Activated CD4-positive, CD25-positive, alpha-beta regulatory T cell treated with anti-CD3 and anti-CD28 coated beads, Interleukin-2, amount 50 U/mL, for 16 hours (primary cell): ENCODE measurements around the gene MOB3B.

Source experiments
- DNase-seq: peaks from one replicate; pipeline ENCODE4 v3.0.0-alpha.2; 2020; ENCODE audit warnings: low read depth, low spot score

Gene MOB3B

DNA sequence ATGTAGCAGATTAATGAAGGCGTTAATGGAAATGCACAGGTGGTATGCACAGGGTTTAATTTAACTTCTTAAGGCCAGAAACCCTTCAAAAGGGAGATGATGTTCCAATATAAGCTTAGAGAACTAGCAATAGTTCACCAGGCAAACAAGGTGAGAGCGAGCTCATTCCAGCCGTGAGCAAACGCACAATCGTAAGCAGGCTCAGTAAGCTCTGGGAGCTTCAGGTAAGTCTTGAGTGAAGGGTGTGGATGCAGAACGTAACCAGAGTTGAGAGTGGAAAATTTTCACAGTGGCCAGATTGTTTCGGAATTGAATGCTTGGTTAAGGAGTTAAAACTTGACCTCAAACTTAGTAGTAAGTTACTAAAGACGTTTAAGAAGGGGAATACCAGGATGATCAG lies 238.3 kb downstream of the MOB3B start:
- no peak for DNase-seq

DNA sequence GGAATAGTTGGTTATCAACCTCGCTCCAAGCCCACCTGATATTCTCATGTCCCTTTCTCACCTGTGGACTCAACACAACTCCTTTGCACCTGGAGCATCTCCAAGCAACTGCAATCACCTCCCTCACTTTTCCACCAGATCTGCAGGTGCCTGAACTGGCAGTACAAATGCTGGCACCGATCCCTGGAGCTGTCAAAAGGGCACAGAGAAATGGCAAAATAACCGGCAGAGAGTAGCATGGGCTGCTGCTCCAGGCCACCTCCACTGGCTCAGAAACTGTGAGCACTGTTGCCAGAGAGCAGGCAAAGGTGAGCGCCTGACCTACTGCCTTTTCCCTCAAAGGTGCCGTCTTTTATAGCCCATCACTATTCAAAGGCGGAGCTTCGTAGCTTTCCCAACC lies 247.3 kb downstream of the MOB3B start:
- DNase-seq = no peak

DNA sequence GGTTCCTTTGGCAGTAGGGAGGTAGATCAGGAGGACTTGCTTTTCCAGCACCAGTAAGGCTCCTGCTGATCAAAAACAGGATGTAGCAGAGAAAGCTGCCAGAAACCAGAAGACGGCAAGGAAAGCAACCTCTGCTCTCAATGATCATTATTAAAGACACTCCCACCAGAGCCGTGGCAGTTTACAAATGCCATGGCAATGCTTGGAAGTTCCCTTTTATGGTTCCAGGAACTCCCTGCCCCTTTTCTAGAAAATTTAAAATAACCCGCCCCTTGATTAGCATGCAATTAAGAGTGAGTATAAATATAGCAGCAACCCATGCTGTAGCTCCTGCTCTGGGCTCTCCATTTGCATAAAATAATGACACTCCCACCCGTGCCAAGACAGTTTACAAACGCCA lies 248.8 kb downstream of the MOB3B start:
- DNase-seq = no peak

DNA sequence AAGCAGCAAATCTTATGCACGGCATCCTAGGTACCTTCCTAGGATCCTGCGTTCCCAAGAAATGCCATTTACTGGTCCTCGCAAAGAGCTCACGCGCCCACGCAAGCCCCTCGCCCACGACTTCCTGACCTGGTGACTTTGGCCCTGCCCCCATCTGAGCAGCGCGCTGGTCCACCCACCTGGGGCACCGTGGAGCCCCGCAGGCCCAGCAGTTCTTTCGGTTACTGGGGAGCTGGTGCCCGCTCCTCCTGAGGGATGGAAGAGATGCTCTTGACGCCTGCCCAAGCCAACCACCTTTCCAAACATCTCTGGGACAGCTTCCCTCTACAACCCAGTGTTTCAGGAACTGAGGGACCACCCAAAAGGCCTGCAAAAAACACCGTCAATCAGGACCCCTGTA lies 249.4 kb downstream of the MOB3B start:
- no peak for DNase-seq

DNA sequence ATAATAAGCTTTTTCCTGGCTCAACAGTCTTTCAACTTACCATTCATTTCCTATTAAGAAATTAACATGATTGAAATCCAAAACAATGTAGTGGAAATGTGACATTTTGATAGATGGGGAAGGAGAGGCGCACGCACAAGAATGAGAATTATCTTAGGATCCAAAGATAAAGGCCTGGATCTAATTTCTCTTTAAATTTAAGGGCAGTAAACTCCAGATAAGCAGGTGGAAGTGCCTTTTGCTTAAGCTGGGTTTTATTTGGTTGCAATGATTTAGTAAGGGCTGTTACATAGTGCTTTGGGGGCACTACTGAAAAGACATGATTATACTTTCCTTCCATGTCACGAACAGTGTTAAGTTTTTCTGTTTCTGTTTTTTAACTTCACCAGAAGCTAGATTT lies 250.0 kb downstream of the MOB3B start:
- no peak for DNase-seq

DNA sequence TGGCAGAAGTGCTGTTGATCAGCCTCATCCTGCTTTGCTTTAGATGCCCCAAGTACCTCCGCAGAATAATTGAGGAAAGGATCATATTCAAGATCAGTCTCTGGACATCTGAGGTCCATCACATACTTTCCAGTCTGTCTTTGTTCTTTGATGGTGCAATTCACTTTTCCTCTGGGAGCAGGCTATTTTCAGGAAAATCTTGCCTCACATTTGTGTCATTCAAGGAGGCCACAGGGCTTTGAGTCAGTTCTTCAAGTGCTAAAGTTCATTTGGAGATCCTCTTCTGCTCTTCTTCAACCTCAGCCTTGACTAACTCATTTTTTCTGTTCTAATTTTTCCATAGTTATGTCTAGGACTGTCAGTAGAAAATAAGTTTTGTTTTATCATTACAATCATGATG lies 251.2 kb downstream of the MOB3B start:
- no peak for DNase-seq

DNA sequence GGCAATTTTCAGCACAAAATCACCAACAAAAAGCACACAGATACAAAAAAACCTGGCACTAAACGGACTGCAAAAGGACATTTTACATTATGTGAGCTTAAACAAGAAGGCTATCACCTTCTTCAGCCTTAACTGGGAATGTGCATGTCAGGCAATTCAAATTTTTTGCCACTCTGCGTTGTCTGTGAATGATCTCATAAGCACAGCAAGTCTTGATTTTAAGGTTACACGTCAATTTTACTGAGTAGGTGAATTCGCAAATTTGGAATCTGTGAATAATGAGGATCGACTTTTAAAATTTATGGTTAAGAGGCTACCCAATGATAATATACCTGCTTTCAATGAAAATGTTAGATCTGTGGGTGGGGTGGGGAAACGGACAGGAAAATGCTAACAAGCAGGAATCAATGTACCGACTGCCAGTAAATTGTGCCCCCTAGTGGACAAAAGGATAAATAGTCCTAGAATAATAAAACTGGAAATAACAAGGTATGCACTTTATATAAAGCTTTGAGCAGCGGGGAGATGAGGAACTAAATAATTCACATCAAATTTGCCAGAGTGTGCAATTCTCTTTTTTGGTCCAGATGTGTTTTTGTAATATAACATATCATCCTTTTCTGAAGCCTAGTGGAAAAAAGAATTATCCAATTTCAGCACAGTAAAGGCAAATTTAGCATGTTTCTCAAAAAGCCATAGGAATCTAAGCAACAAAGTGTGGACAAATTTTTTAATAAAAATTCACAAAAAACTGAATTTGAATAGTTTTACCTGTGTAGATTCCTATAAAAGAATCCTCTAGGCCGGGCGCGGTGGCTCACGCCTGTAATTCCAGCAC lies 253.2 kb downstream of the MOB3B start:
- no peak for DNase-seq
